ENCODE data around the gene GATAD2A. TPM values are rescaled to one million over a fixed set of nuclear protein-coding genes. Genes with fewer than 3 reads are reported as not detected.

The GATAD2A gene
- total and polyA plus RNA-seq, 10 of the 15 experiments (the other 5 are each of a cell fraction or from before 2014, with no cell fraction given): 2.6 to 173 (median 32.0) TPM

DNA sequence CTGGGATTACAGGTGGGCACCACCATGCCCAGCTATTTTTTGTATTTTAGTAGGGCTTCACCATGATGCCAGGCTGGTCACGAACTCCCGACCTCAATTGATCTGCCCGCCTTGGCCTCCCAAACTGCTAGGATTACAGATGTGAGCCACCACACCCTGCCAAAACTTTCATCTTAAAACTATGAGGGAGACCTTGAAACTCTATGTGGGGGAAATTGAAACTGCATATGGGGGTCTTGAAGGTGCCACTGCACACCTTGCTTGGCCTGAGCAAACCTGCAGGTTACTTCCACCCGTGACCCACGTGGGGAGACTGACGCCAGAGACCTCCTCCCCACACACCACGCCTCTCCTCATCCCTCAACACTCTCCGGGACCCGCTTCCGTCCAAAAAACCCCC, 148.2 kb downstream of the GATAD2A start (continued):
- TF ChIP-seq, protein P1, sequence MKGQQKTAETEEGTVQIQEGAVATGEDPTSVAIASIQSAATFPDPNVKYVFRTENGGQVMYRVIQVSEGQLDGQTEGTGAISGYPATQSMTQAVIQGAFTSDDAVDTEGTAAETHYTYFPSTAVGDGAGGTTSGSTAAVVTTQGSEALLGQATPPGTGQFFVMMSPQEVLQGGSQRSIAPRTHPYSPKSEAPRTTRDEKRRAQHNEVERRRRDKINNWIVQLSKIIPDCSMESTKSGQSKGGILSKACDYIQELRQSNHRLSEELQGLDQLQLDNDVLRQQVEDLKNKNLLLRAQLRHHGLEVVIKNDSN (IDR thresholded peaks at IDR 0.05; ENCODE audit: borderline replicate concordance, extremely low read length, insufficient read depth, low read depth, low read length): no peak

DNA sequence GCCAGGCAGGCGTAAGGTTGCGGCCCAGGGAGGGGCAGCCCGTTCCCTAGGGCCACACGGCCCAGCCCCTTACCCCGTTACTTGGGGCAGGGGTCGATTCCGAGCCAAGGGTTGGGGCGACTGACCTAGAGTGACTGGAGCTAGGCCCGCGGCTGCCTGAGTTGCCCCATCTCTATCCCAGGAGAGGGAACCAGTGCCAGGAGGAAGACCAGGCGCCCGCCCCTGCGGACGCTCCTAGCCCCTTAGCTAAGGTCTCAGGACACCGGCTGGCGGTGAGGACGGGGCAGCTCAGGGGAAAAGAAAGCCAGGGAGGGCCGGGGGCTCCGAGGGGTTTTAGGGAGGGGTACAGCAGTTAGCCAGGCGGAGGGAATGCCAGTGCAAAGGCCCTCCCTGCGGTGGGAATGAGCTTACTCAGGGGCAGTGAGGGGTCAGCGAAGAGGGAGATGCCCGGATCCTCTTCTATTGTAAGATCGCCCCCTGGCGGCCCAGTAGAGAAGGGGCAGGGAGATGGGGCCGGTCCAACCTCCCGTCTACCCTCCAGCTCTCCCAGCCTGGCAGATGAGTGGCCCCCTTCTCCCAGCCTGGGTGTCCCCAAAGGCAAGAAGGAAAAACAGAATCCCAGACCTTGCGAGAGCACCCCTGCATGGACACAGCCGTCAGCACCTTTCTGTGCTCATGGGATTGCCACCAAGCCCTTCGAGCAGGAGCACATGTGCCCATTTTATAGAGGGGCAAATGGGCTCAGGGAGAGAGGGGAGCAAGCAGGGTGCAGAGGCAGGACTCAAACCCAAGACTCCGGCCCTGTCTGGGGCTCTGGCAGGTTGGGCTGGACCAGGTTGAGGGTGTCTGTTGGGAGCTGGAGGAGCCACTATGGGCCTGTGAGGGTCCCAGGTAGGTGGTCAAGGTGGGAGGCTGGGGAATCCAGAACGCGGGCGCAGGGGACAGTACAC, 148.9 kb downstream of the GATAD2A start:
- in situ Hi-C loops (cut with MboI): no loop called here
- no peaks in the 10 kb centered on the region for H3K79me2 ChIP-seq (ENCODE audit: control insufficient read depth, insufficient read depth, low read length)
- ATAC-seq (peak; percentile 80), FAIRE-seq (peak; percentile 49), DNase-seq (ENCODE audit: low read depth, low spot score) (no peak)
- no peak overlapping the region for H2AFZ ChIP-seq (ENCODE audit: control insufficient read depth, low read depth, low read length)
- RAD21 ChIA-PET (ENCODE audit: unreplicated experiment): interaction anchor here (0.6 to 3.1 kb wide), 7 partner anchors 20 to 190 kb away, joined by 3 to 18 read pairs (median 4); no protein-coding TSS in a partner anchor
- SMC1A ChIA-PET (ENCODE audit: uncharacterized antibody, unreplicated experiment): interaction anchor here (1.0 to 1.9 kb wide), 8 partner anchors 22 to 189 kb away, joined by 3 to 7 read pairs (median 4); no protein-coding TSS in a partner anchor
- POLR2A ChIA-PET: interaction anchor here (0.6 kb wide), 2 partner anchors 225 to 594 kb away, joined by 3 to 4 read pairs; no protein-coding TSS in a partner anchor
- CTCF ChIA-PET: interaction anchor here (0.8 to 7.2 kb wide), 32 partner anchors 10 to 222 kb away, joined by 3 to 50 read pairs (median 4); partner anchors contain the start of genes GMIP, NDUFA13 and TSSK6
- WGBS (ENCODE audit: insufficient coverage, insufficient replicate concordance, low lambda C conversion rate, missing lambda C conversion rate): 43% methylated on average over 31 of the region's 34 CpGs
- no peaks in the 10 kb centered on the region for H3K4me1 ChIP-seq (ENCODE audit: control insufficient read depth, insufficient read depth, low read length)
- TF ChIP-seq SMC3 (IDR thresholded peaks at IDR 0.05; ENCODE audit: borderline replicate concordance, low read length): peak; percentile 53; the same call in 1 of the 2 replicates
- TF ChIP-seq, protein P2, sequence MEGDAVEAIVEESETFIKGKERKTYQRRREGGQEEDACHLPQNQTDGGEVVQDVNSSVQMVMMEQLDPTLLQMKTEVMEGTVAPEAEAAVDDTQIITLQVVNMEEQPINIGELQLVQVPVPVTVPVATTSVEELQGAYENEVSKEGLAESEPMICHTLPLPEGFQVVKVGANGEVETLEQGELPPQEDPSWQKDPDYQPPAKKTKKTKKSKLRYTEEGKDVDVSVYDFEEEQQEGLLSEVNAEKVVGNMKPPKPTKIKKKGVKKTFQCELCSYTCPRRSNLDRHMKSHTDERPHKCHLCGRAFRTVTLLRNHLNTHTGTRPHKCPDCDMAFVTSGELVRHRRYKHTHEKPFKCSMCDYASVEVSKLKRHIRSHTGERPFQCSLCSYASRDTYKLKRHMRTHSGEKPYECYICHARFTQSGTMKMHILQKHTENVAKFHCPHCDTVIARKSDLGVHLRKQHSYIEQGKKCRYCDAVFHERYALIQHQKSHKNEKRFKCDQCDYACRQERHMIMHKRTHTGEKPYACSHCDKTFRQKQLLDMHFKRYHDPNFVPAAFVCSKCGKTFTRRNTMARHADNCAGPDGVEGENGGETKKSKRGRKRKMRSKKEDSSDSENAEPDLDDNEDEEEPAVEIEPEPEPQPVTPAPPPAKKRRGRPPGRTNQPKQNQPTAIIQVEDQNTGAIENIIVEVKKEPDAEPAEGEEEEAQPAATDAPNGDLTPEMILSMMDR (IDR thresholded peaks at IDR 0.05 in 2 of 3, conservative IDR thresholded peaks at IDR 0.05 in 1 of 3; ENCODE audit: control insufficient read depth in 2 of 3, extremely low read depth in 1 of 3, insufficient read depth in 1 of 3, low read depth in 3 of 3, low read length in 3 of 3): peak; percentile 56 to 86 (median 75)
- peak; percentile 46 for TF ChIP-seq RAD21 (IDR thresholded peaks at IDR 0.05; ENCODE audit: insufficient read depth, low read depth, low read length)
- TF ChIP-seq NR2F1 (conservative IDR thresholded peaks at IDR 0.05): 0 out of 2 replicates have a peak, but pooled peaks have one; percentile 21
- TF ChIP-seq SMARCA5 (IDR thresholded peaks at IDR 0.05): peak; percentile 69; the same call in 1 of the 2 replicates
- no peak for TF ChIP-seq ZNF384 (IDR thresholded peaks at IDR 0.05; ENCODE audit: borderline replicate concordance, low read depth, low read length)
- no peak overlapping the region for H3K9ac ChIP-seq (ENCODE audit: control insufficient read depth, insufficient read depth, low read length)
- no peak overlapping the region for H3K27ac ChIP-seq (ENCODE audit: control insufficient read depth, insufficient read depth)
- no peaks in the 10 kb centered on the region for H3K27me3 ChIP-seq (replicated peaks in 1 of 2; ENCODE audit: control insufficient read depth in 2 of 2, insufficient read depth in 2 of 2, low read length in 1 of 2)
- no peaks in the 10 kb centered on the region for H4K20me1 ChIP-seq (ENCODE audit: control insufficient read depth, insufficient read depth)
- no TSS peak for BruUV-seq (replicated peaks)
- H3K36me3 ChIP-seq (ENCODE audit: control insufficient read depth in 2 of 2, insufficient read depth in 2 of 2, low read length in 1 of 2): no peaks in the 10 kb centered on the region
- no peak overlapping the region for H3K4me3 ChIP-seq
- H3K9me3 ChIP-seq (replicated peaks; ENCODE audit: control insufficient read depth, insufficient read depth, low read length): no peaks in the 10 kb centered on the region
- intact Hi-C loops (cut with micrococcal nuclease; ENCODE audit: unreplicated experiment): loop anchor here (5.0 kb wide), 1 partner anchor 88 kb away; the partner anchor contains the start of gene GMIP
- H3K4me2 ChIP-seq (ENCODE audit: control insufficient read depth, insufficient read depth): no peak overlapping the region

Measured in GM12878 (cell line).